22Rv1 (cell line): ENCODE measurements around the gene IFNLR1.

ENCODE experiments used
- ZFX ChIP-seq: fragments of 450-650 bp; IDR thresholded peaks from 2 replicates; pipeline ENCODE4 v1.6.1; 2017; ENCODE audit warnings: antibody characterized with exemption, borderline replicate concordance
- TF ChIP-seq, protein P1 (sequence below): fragments of 450-650 bp; IDR thresholded peaks from 2 replicates; pipeline ENCODE4 v1.5.1; 2017; ENCODE audit warnings: mild to moderate bottlenecking

DNA sequence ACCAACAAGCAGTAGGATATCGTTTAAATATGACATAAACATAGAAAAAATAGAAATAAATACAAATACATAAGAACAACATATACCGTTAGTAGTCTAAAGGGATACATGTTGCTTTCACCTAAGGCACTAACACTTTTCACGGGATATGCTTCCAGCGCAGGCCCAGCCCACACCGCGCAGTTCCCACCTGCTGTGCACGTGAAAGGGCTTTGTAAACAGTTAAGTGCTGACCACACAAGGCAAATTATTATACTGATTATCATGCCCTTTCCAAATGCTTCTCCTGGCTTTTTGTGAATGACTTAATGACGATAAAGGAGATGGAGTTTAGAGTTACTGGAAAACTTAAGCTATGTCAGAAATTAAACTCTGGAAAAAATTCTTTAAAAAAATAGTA is 32.9 kb downstream of the IFNLR1 start:
- TF ChIP-seq, protein P1, sequence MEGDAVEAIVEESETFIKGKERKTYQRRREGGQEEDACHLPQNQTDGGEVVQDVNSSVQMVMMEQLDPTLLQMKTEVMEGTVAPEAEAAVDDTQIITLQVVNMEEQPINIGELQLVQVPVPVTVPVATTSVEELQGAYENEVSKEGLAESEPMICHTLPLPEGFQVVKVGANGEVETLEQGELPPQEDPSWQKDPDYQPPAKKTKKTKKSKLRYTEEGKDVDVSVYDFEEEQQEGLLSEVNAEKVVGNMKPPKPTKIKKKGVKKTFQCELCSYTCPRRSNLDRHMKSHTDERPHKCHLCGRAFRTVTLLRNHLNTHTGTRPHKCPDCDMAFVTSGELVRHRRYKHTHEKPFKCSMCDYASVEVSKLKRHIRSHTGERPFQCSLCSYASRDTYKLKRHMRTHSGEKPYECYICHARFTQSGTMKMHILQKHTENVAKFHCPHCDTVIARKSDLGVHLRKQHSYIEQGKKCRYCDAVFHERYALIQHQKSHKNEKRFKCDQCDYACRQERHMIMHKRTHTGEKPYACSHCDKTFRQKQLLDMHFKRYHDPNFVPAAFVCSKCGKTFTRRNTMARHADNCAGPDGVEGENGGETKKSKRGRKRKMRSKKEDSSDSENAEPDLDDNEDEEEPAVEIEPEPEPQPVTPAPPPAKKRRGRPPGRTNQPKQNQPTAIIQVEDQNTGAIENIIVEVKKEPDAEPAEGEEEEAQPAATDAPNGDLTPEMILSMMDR = no peak
- TF ChIP-seq ZFX = no peak
